HepG2 (cell line): ENCODE results near the gene WDR89. TPM values are rescaled to one million over a fixed set of nuclear protein-coding genes. Genes with fewer than 3 reads are reported as not detected.

Experiments
- ASH2L ChIP-seq: fragments of 300-600, 200-600 bp; sonication (generic); IDR thresholded peaks from 2 replicates; pipeline ENCODE4 v1.7.0; 2017; ENCODE audit warnings: low read depth, mild to moderate bottlenecking, moderate library complexity, mixed read lengths, low read length; ENCODE audit not compliant: insufficient read length
- ATAD3A ChIP-seq: sonication (generic); formaldehyde crosslinking; IDR thresholded peaks from 2 replicates; pipeline ENCODE4 v1.4.0; 2020; ENCODE audit warnings: missing genetic modification reagents
- CSRNP2 ChIP-seq: sonication (generic); formaldehyde crosslinking; conservative IDR thresholded peaks from 2 replicates; pipeline ENCODE4 v1.8.0; 2022; ENCODE audit warnings: low read depth, missing genetic modification reagents
- ETV5 ChIP-seq: IDR thresholded peaks from 2 replicates; pipeline ENCODE4 v1.6.1; 2018; ENCODE audit warnings: missing biosample characterization, missing genetic modification reagents, inconsistent platforms, borderline replicate concordance
- HCFC1 ChIP-seq: fragments of 150-350 bp; IDR thresholded peaks from 2 replicates; pipeline ENCODE4 v1.6.1; 2014; ENCODE audit warnings: low read depth, low read length
- HDAC1 ChIP-seq: sonication (generic); formaldehyde crosslinking; IDR thresholded peaks from 2 replicates; pipeline ENCODE4 v1.5.1; 2020; ENCODE audit warnings: mild to moderate bottlenecking, missing genetic modification reagents
- HOXA7 ChIP-seq: sonication (generic); formaldehyde crosslinking; IDR thresholded peaks from 2 replicates; pipeline ENCODE4 v1.8.1; 2022; ENCODE audit warnings: mild to moderate bottlenecking, missing genetic modification reagents, moderate library complexity
- KAT2B ChIP-seq: fragments of 150-350 bp; IDR thresholded peaks from 2 replicates; pipeline ENCODE4 v1.6.1; 2014; ENCODE audit warnings: low read depth, low read length, borderline replicate concordance
- PHF21A ChIP-seq: sonication (generic); formaldehyde crosslinking; IDR thresholded peaks from 2 replicates; pipeline ENCODE4 v1.5.0; 2020; ENCODE audit warnings: mild to moderate bottlenecking, missing genetic modification reagents
- PLRG1 ChIP-seq: fragments of 450-650 bp; conservative IDR thresholded peaks from 2 replicates; pipeline ENCODE4 v1.6.1; 2016
- REST ChIP-seq, 2 experiments: IDR thresholded peaks; 2 replicates each; pipeline ENCODE4 v1.6.1; 2011 to 2012; ENCODE audit warnings: low read length in 2 of 2, borderline replicate concordance in 1 of 2, low read depth in 1 of 2, mild to moderate bottlenecking in 1 of 2, moderate library complexity in 1 of 2
- TBL1XR1 ChIP-seq: fragments of 150-350 bp; IDR thresholded peaks from 2 replicates; pipeline ENCODE4 v1.6.1; 2014; ENCODE audit warnings: borderline replicate concordance, low read length; ENCODE audit not compliant: partially characterized antibody
- TBX2 ChIP-seq: sonication (generic); formaldehyde crosslinking; IDR thresholded peaks from 2 replicates; pipeline ENCODE4 v1.5.0; 2020; ENCODE audit warnings: missing genetic modification reagents, mild to moderate bottlenecking, borderline replicate concordance
- ZBTB21 ChIP-seq: sonication (generic); formaldehyde crosslinking; IDR thresholded peaks from 2 replicates; pipeline ENCODE4 v1.4.0; 2020; ENCODE audit warnings: missing genetic modification reagents
- ZBTB46 ChIP-seq: sonication (generic); formaldehyde crosslinking; IDR thresholded peaks from 2 replicates; pipeline ENCODE4 v1.4.0; 2020; ENCODE audit warnings: mild to moderate bottlenecking, missing genetic modification reagents, borderline replicate concordance
- ZFP36L2 ChIP-seq: sonication (generic); formaldehyde crosslinking; IDR thresholded peaks from 2 replicates; pipeline ENCODE4 v1.4.0; 2020; ENCODE audit warnings: missing genetic modification reagents
- ZFP90 ChIP-seq: sonication (generic); formaldehyde crosslinking; IDR thresholded peaks from 2 replicates; pipeline ENCODE4 v1.8.0; 2022; ENCODE audit warnings: missing genetic modification reagents, mild to moderate bottlenecking, inconsistent platforms, borderline replicate concordance
- ZNF260 ChIP-seq: sonication (generic); formaldehyde crosslinking; IDR thresholded peaks from 2 replicates; pipeline ENCODE4 v1.4.0; 2020; ENCODE audit warnings: missing genetic modification reagents, low read depth, mild to moderate bottlenecking, borderline replicate concordance
- ZNF33B ChIP-seq: sonication (generic); formaldehyde crosslinking; IDR thresholded peaks from 2 replicates; pipeline ENCODE4 v1.5.1; 2020; ENCODE audit warnings: mild to moderate bottlenecking, missing genetic modification reagents
- polyA plus RNA-seq, 8 experiments: library from polyadenylated mRNA; depleted of rRNA in 3 of 8; stranded (reverse) in 7 of 8; unstranded in 1 of 8; fragments of >200 nt; fragmentation: Illumina TruSeq in 4 of 8; extraction: Trizol in 4 of 8; gene quantifications; 2 replicates each; pipeline versions ENCODE4 v1.2.1 to v1.2.3, GENCODE V29; 2011 to 2016; ENCODE audit warnings: low read depth in 4 of 8, missing spikeins in 1 of 8, mixed read lengths in 1 of 8; ENCODE audit not compliant: insufficient read depth in 1 of 8
- total RNA-seq, 5 experiments: library from RNA; depleted of rRNA; stranded (reverse); fragments of >200 nt; fragmentation: Illumina TruSeq; extraction: Trizol; gene quantifications; 2 replicates each; pipeline ENCODE4 v1.2.3, GENCODE V29; 2016; ENCODE audit warnings: low read depth in 1 of 5
- TF ChIP-seq, protein P1 (sequence below): sonication (generic); formaldehyde crosslinking; conservative IDR thresholded peaks from 2 replicates; pipeline ENCODE4 v1.8.0; 2022; ENCODE audit warnings: mild to moderate bottlenecking, moderate library complexity, missing genetic modification reagents
- TF ChIP-seq, protein P2 (sequence below): sonication (generic); formaldehyde crosslinking; IDR thresholded peaks from 2 replicates; pipeline ENCODE4 v1.4.0; 2020; ENCODE audit warnings: missing genetic modification reagents

Gene WDR89
- total and polyA plus RNA-seq, 2 of the 13 experiments (the other 11 are each of a cell fraction or from before 2014, with no cell fraction given), result 5.2 to 20.1 TPM

DNA sequence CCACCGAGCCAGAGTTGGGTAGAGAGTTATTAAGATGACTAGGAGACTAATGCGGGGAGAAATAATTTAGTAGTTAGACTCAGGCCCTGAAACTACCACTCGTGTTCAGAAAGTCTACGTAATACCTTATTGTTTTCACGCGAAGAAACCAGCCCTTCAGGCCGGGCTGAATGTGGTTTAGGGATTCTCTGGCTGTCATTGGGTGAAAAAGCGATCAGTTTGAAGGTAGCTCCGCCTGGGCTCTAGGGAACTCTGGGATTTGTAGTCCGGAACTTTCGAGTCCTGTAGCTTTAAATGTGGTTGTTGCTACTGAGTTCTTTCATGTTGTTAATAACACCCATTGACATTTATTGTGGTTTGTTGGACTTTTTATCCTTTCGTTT lies 549 bp upstream of the WDR89 start (continued):
- no peak for TF ChIP-seq REST (IDR thresholded peaks at IDR 0.05; ENCODE audit: borderline replicate concordance in 1 of 2, low read depth in 1 of 2, low read length in 2 of 2)
- peak; percentile 19 for TF ChIP-seq ASH2L
- TF ChIP-seq HOXA7 (CRISPR knock-in tag), result no peak
- peak; percentile 87 for TF ChIP-seq HCFC1
- TF ChIP-seq, protein P1, sequence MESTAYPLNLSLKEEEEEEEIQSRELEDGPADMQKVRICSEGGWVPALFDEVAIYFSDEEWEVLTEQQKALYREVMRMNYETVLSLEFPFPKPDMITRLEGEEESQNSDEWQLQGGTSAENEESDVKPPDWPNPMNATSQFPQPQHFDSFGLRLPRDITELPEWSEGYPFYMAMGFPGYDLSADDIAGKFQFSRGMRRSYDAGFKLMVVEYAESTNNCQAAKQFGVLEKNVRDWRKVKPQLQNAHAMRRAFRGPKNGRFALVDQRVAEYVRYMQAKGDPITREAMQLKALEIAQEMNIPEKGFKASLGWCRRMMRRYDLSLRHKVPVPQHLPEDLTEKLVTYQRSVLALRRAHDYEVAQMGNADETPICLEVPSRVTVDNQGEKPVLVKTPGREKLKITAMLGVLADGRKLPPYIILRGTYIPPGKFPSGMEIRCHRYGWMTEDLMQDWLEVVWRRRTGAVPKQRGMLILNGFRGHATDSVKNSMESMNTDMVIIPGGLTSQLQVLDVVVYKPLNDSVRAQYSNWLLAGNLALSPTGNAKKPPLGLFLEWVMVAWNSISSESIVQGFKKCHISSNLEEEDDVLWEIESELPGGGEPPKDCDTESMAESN, result no peak
- TF ChIP-seq TBL1XR1, result no peak
- no peak; the same call in 1 of the 2 replicates for TF ChIP-seq ETV5 (CRISPR knock-in tag)
- no peak for TF ChIP-seq ZFP90 (CRISPR knock-in tag)
- TF ChIP-seq, protein P2, sequence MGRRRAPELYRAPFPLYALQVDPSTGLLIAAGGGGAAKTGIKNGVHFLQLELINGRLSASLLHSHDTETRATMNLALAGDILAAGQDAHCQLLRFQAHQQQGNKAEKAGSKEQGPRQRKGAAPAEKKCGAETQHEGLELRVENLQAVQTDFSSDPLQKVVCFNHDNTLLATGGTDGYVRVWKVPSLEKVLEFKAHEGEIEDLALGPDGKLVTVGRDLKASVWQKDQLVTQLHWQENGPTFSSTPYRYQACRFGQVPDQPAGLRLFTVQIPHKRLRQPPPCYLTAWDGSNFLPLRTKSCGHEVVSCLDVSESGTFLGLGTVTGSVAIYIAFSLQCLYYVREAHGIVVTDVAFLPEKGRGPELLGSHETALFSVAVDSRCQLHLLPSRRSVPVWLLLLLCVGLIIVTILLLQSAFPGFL, result no peak
- no peak for TF ChIP-seq KAT2B
- peak; percentile 14; the same call in 1 of the 2 replicates for TF ChIP-seq PHF21A (CRISPR knock-in tag)
- no peak for TF ChIP-seq ZNF260 (CRISPR knock-in tag)
- no peak for TF ChIP-seq PLRG1
- no peak for TF ChIP-seq ZBTB21 (CRISPR knock-in tag)
- no peak for TF ChIP-seq ZFP36L2 (CRISPR knock-in tag)
- TF ChIP-seq CSRNP2, result no peak
- TF ChIP-seq HDAC1, result no peak
- TF ChIP-seq ZNF33B, result no peak
- no peak for TF ChIP-seq ATAD3A
- TF ChIP-seq TBX2, result no peak
- no peak for TF ChIP-seq ZBTB46 (CRISPR knock-in tag)
